GM12891 (cell line): ENCODE measurements around the gene LARP4B.

Experiments used
- POLR2A ChIP-seq: IDR thresholded peaks from 2 replicates; pipeline ENCODE4 v1.6.1; 2011; ENCODE audit warnings: low read depth, low read length, control low read depth
- POLR2AphosphoS5 ChIP-seq: IDR thresholded peaks from 2 replicates; pipeline ENCODE4 v1.6.1; 2011; ENCODE audit warnings: low read depth, low read length, control low read depth
- POU2F2 ChIP-seq: IDR thresholded peaks from 2 replicates; pipeline ENCODE4 v1.6.1; 2011; ENCODE audit warnings: low read depth, mild to moderate bottlenecking, control low read depth, low read length, moderate library complexity
- SPI1 ChIP-seq: IDR thresholded peaks from 2 replicates; pipeline ENCODE4 v1.6.1; 2011; ENCODE audit warnings: low read depth, low read length, control low read depth
- TAF1 ChIP-seq: IDR thresholded peaks from 2 replicates; pipeline ENCODE4 v1.6.1; 2011; ENCODE audit warnings: low read depth, low read length, control low read depth

DNA sequence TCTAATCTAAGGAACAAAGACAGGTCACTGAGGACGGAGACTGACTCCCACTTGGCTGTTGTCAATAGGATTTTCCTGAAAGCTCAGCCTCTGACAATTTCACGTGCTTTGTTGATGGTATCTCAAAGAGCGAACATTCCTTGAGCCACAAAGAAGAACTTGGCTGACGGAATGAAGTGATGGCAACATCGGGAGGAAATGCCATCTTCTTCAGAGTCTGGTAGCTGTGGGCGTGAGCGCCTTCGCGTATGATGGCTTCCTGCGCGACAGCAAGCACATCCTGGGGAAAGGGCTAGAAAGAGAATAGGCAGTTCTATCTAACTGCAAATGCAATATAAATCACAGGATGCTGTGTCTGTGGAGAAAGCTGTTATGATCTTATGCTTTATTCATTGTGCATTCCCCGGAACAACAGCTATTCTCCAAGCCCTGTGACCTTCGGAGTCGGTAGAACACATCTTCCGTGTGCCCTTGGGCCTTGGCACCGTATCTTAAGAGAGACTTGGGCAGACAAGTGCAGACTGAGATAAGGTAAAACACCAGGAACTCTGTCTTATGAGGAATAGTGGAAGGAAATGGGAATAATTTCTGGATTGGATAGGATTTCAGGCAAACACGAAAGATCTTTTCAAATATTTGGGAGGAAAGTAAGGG lies 37.2 kb upstream of the LARP4B start:
- TF ChIP-seq POU2F2 (no peak), POLR2A (no peak), SPI1 (no peak), TAF1 (no peak), POLR2AphosphoS5 (no peak)
